Measurements from ENCODE around the gene KMT5B. TPM values are rescaled to one million over a fixed set of nuclear protein-coding genes. Genes with fewer than 3 reads are reported as not detected.

KMT5B gene
- total RNA-seq, 4 donors from 2014 or later = 27.2 to 40.5 (median 33.3) TPM

GRCh38 chr11:68113986-68114385 is 99.1 kb downstream of the KMT5B start:
- H3K4me1 ChIP-seq = peaks cover 21% of the 10 kb centered on the region
- H3K9me3 ChIP-seq = no peaks in the 10 kb centered on the region
- no peaks in the 10 kb centered on the region for H3K36me3 ChIP-seq
- no peak for DNase-seq (ENCODE audit: low spot score in 2 of 2)
- WGBS = 67% methylated on average over 3 of the region's 3 CpGs
- TF ChIP-seq EP300 (IDR thresholded peaks at IDR 0.05) = no peak
- TF ChIP-seq POLR2A (IDR thresholded peaks at IDR 0.05) = no peak
- TF ChIP-seq POLR2AphosphoS5 (IDR thresholded peaks at IDR 0.05) = no peak
- TF ChIP-seq CTCF (IDR thresholded peaks at IDR 0.05) = no peak
- H3K4me3 ChIP-seq = no peak overlapping the region
- no peak overlapping the region for H3K27ac ChIP-seq
- no peaks in the 10 kb centered on the region for H3K27me3 ChIP-seq

GRCh38 chr11:68107689-68108088 is 105.4 kb downstream of the KMT5B start:
- 89% methylated on average over 10 of the region's 10 CpGs for WGBS
- Histone ChIP-seq H3K36me3 (no peaks in the 10 kb centered on the region), H3K27ac (no peak overlapping the region), H3K27me3 (no peaks in the 10 kb centered on the region), H3K9me3 (no peaks in the 10 kb centered on the region), H3K4me1 (peaks cover 3% of the 10 kb centered on the region), H3K4me3 (no peak overlapping the region)
- TF ChIP-seq POLR2A (IDR thresholded peaks at IDR 0.05) = no peak
- no peak for TF ChIP-seq EP300 (IDR thresholded peaks at IDR 0.05)
- TF ChIP-seq POLR2AphosphoS5 (IDR thresholded peaks at IDR 0.05) = no peak
- no peak for TF ChIP-seq CTCF (IDR thresholded peaks at IDR 0.05)
- no peak for DNase-seq (ENCODE audit: low spot score in 2 of 2)

GRCh38 chr11:68106165-68106940 is 106.7 kb downstream of the KMT5B start:
- H3K27me3 ChIP-seq = no peaks in the 10 kb centered on the region
- 69% methylated on average over 8 of the region's 8 CpGs for WGBS
- no peak for DNase-seq (ENCODE audit: low spot score in 2 of 2)
- no peaks in the 10 kb centered on the region for H3K36me3 ChIP-seq
- no peak overlapping the region for H3K27ac ChIP-seq
- peaks cover 3% of the 10 kb centered on the region for H3K4me1 ChIP-seq
- H3K9me3 ChIP-seq = no peaks in the 10 kb centered on the region
- no peak overlapping the region for H3K4me3 ChIP-seq
- TF ChIP-seq POLR2AphosphoS5 (IDR thresholded peaks at IDR 0.05) (no peak), CTCF (IDR thresholded peaks at IDR 0.05) (no peak), EP300 (IDR thresholded peaks at IDR 0.05) (no peak), POLR2A (IDR thresholded peaks at IDR 0.05) (no peak)

Other genes starting within 250 kb of the KMT5B start
- 10 to 100 TPM; 22.7 to 34.3 (median 28.1) TPM for gene UNC93B1, start 209.2 kb downstream of the KMT5B start, total RNA-seq
- gene ALDH3B1, start 203.0 kb downstream of the KMT5B start, total RNA-seq = 1 to 10 TPM; 3.2 to 6.4 (median 5.9) TPM
- 100 to 1,000 TPM in 3 of 4 donors, 10 to 100 TPM in 1; 90.8 to 155 (median 148) TPM for gene NDUFS8, start 182.6 kb downstream of the KMT5B start, total RNA-seq
- gene TCIRG1, start 174.3 kb downstream of the KMT5B start, total RNA-seq = 10 to 100 TPM; 19.4 to 50.9 (median 41.2) TPM
- 10 to 100 TPM in 3 of 4 donors, 1 to 10 TPM in 1; 7.8 to 21.4 (median 15.3) TPM for gene CHKA, start 91.9 kb downstream of the KMT5B start, total RNA-seq
- gene C11orf24, start 58.7 kb upstream of the KMT5B start, total RNA-seq = 10 to 100 TPM in 3 of 4 donors, 1 to 10 TPM in 1; 7.2 to 24.8 (median 16.7) TPM
- 10 to 100 TPM; 27.3 to 60.1 (median 35.0) TPM for gene LRP5, start 99.3 kb upstream of the KMT5B start, total RNA-seq
- 100 to 1,000 TPM in 1 of 4 donors, 10 to 100 TPM in 3; 81.8 to 197 (median 97.0) TPM for gene PPP6R3, start 247.5 kb upstream of the KMT5B start, total RNA-seq